ENCODE data around the gene POLRMT. TPM values are rescaled to one million over a fixed set of nuclear protein-coding genes. Genes with fewer than 3 reads are reported as not detected.
"Not testable (repeated sequence)": the region's sequence is repeated elsewhere in the genome, so short reads cannot be mapped to it uniquely, and the experiment has no call there.

POLRMT gene
- polyA plus RNA-seq, 1 donor (not counting 4 experiments of a cell fraction or from before 2014, with no cell fraction given) = 33.3 TPM

DNA sequence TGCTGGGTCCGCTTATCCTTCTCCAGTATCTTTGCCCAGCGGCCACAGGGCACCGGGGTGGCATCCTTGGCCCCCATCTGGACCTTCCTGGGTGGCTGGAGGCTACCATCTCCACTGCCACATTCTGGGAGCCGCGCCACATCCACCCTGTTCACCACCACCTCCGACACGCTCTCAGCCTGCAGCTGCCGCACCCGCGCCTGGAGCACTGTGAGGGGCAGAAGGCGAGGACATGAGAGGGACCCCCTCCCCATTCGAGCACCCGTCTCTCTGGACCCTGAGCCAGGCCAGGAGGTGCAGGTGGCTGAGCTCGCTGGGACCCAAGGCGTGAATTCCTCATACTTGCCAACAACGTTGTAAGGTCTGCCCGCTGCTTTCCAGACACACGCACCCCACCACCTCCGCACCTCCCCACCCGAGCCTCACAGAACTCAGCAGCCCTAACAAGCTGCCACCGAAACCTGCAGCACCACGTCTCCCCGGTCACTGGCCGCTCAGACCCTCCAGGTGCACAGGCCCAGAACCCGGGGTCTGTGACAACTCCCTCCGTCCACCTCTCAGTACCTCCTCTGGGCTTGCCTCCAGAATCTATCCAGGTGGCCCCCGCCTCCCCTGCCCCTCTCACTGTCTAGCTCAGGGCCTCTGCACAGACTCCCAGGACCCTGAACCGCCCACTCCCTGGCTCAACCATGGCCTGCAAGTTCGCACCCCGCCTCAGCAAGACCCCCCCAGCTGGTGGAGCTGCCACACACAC, 3.2 kb downstream of the POLRMT start:
- dilution Hi-C loops (cut with MboI; ENCODE audit: extremely low pct_ligation_motif_present, low sequenced_read_pairs) = no loop called here
- no peaks in the 10 kb centered on the region for H3K27me3 ChIP-seq (ENCODE audit: control insufficient read depth, extremely low read depth, insufficient read depth, low read length)
- H3K9ac ChIP-seq (ENCODE audit: control insufficient read depth, extremely low read depth, insufficient read depth, low read length) = no peak overlapping the region
- no peak overlapping the region for H3K4me3 ChIP-seq (ENCODE audit: control insufficient read depth in 2 of 3, extremely low read depth in 1 of 3, insufficient read depth in 2 of 3, low read depth in 1 of 3, low read length in 3 of 3)
- no peak overlapping the region for H3K27ac ChIP-seq (ENCODE audit: control insufficient read depth, insufficient read depth, low read length)
- H3K9me1 ChIP-seq (ENCODE audit: control insufficient read depth, extremely low read depth, insufficient read depth, low read length) = no peaks in the 10 kb centered on the region
- H3K79me2 ChIP-seq (ENCODE audit: control insufficient read depth, insufficient read depth, low read length) = peaks cover 16% of the 10 kb centered on the region
- TF ChIP-seq, protein P1, sequence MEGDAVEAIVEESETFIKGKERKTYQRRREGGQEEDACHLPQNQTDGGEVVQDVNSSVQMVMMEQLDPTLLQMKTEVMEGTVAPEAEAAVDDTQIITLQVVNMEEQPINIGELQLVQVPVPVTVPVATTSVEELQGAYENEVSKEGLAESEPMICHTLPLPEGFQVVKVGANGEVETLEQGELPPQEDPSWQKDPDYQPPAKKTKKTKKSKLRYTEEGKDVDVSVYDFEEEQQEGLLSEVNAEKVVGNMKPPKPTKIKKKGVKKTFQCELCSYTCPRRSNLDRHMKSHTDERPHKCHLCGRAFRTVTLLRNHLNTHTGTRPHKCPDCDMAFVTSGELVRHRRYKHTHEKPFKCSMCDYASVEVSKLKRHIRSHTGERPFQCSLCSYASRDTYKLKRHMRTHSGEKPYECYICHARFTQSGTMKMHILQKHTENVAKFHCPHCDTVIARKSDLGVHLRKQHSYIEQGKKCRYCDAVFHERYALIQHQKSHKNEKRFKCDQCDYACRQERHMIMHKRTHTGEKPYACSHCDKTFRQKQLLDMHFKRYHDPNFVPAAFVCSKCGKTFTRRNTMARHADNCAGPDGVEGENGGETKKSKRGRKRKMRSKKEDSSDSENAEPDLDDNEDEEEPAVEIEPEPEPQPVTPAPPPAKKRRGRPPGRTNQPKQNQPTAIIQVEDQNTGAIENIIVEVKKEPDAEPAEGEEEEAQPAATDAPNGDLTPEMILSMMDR (optimal IDR thresholded peaks at IDR 0.05 in 1 of 3, IDR thresholded peaks at IDR 0.05 in 1 of 3, conservative IDR thresholded peaks at IDR 0.05 in 1 of 3; ENCODE audit: extremely low read depth in 1 of 3, insufficient read depth in 2 of 3, low read length in 3 of 3) = no peak
- TF ChIP-seq EZH2 (IDR thresholded peaks at IDR 0.05; ENCODE audit: low read length) = no peak
- H4K20me1 ChIP-seq (ENCODE audit: control insufficient read depth, extremely low read depth, insufficient read depth, low read length) = no peaks in the 10 kb centered on the region
- peaks cover 4 to 13% of the 10 kb centered on the region in 2 experiments for H3K36me3 ChIP-seq (ENCODE audit: control insufficient read depth in 2 of 2, extremely low read depth in 1 of 2, insufficient read depth in 2 of 2, low read length in 2 of 2)
- FAIRE-seq = no peak
- no peak overlapping the region for H3K4me2 ChIP-seq (ENCODE audit: control insufficient read depth, extremely low read depth, insufficient read depth, low read depth, low read length)
- no peak overlapping the region for H2AFZ ChIP-seq (ENCODE audit: control insufficient read depth, low read length)
- H3K9me3 ChIP-seq (ENCODE audit: control insufficient read depth, low read depth, low read length) = no peaks in the 10 kb centered on the region
- H3K4me1 ChIP-seq (ENCODE audit: control insufficient read depth, extremely low read depth, insufficient read depth, low read length) = peaks cover 24% of the 10 kb centered on the region
- DNase-seq (ENCODE audit: low read depth, low spot score) = no peak

DNA sequence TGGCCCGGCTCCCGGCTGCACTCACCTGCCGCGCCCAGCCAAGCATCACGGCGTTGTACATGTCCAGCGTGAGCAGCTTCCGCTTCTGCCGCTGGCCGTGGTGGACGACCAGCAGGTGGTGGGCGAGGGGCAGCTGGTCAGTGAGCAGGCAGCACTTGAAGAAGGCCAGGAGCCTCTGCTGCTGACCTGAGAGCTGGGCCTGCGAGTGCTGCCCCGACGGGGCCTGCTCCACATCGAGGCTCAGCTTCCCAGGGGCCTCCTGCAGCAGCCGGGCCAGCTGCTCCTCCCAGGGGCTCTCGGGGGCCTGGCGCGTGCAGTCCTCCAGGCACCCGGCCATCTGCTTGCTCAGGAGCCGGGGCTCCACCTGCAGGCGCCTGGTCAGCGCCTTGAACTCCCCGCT, 3.8 kb downstream of the POLRMT start:
- dilution Hi-C loops (cut with MboI; ENCODE audit: extremely low pct_ligation_motif_present, low sequenced_read_pairs); H2AFZ ChIP-seq (ENCODE audit: control insufficient read depth, low read length); FAIRE-seq; H3K27me3 ChIP-seq (ENCODE audit: control insufficient read depth, extremely low read depth, insufficient read depth, low read length); H4K20me1 ChIP-seq (ENCODE audit: control insufficient read depth, extremely low read depth, insufficient read depth, low read length); DNase-seq (ENCODE audit: low read depth, low spot score); H3K4me2 ChIP-seq (ENCODE audit: control insufficient read depth, extremely low read depth, insufficient read depth, low read depth, low read length); H3K9me1 ChIP-seq (ENCODE audit: control insufficient read depth, extremely low read depth, insufficient read depth, low read length); H3K9me3 ChIP-seq (ENCODE audit: control insufficient read depth, low read depth, low read length); H3K4me3 ChIP-seq (ENCODE audit: control insufficient read depth in 2 of 3, extremely low read depth in 1 of 3, insufficient read depth in 2 of 3, low read depth in 1 of 3, low read length in 3 of 3); H3K27ac ChIP-seq (ENCODE audit: control insufficient read depth, insufficient read depth, low read length); H3K9ac ChIP-seq (ENCODE audit: control insufficient read depth, extremely low read depth, insufficient read depth, low read length): not testable (repeated sequence)
- Histone ChIP-seq H3K4me1 (ENCODE audit: control insufficient read depth, extremely low read depth, insufficient read depth, low read length) (peaks cover 24% of the 10 kb centered on the region), H3K79me2 (ENCODE audit: control insufficient read depth, insufficient read depth, low read length) (peaks cover 16% of the 10 kb centered on the region), H3K36me3 (ENCODE audit: control insufficient read depth in 2 of 2, extremely low read depth in 1 of 2, insufficient read depth in 2 of 2, low read length in 2 of 2) (peaks cover 4 to 14% of the 10 kb centered on the region in 2 experiments)
